SK-N-MC (cell line): ENCODE measurements around the gene SMARCAD1.

Source experiments
- EZH2 ChIP-seq: fragments of 200-600 bp; sonication (generic); IDR thresholded peaks from one replicate; pipeline ENCODE4 v1.6.1; 2017; ENCODE audit warnings: antibody characterized with exemption
- FOXP2 ChIP-seq: optimal IDR thresholded peaks from 2 replicates; pipeline ENCODE3; 2011; ENCODE audit warnings: mild to moderate bottlenecking, moderate library complexity; ENCODE audit not compliant: insufficient read depth; ENCODE audit errors: extremely low read length, control extremely low read depth
- POLR2AphosphoS5 ChIP-seq: IDR thresholded peaks from 2 replicates; pipeline ENCODE4 v1.6.1; 2012; ENCODE audit warnings: mild to moderate bottlenecking, low read depth, low read length, borderline replicate concordance

DNA sequence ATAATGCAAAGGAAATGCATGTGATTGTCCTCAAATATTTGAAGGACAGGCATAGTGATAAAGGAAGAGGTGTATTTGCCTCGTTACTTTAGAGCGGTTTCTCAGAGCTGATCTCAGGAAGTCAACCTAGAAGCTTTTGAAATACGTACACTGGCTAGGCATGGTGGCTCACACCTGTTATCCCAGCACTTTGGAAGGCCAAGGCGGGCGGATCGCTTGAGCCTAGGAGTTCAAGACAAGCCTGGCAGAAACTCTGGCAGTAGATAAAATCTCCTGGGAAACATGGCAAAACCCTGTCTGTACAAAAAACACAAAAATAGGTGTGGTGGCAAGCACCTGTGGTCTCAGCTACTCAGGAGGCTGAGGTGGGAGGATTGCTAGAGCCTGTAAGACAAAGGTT, 24.9 kb downstream of the SMARCAD1 start:
- TF ChIP-seq POLR2AphosphoS5 (no peak), EZH2 (no peak), FOXP2 (no peak)
